RWPE2 (cell line): ENCODE results near the gene CTNNA2.

ENCODE experiments used
- ATAC-seq: fragments of 200-7000 bp; cut with Tn5 transposase; 3 replicates; pipeline ENCODE4 v1.9.1; 2021; ENCODE audit warnings: low read depth
- DNase-seq: peaks from one replicate; pipeline ENCODE4 v3.0.0-alpha.2; 2020; ENCODE audit warnings: low spot score
- H3K27ac ChIP-seq: fragments of 450-650 bp; 2 replicates; pipeline ENCODE4 v1.5.1; 2017; ENCODE audit warnings: mild to moderate bottlenecking; ENCODE audit not compliant: poor library complexity, severe bottlenecking
- H3K27me3 ChIP-seq: fragments of 250-450 bp; sonication (Bioruptor Pico); 2 replicates; pipeline ENCODE4 v1.5.1; 2021; ENCODE audit warnings: mild to moderate bottlenecking, moderate library complexity; ENCODE audit not compliant: insufficient read depth, poor library complexity, severe bottlenecking
- H3K36me3 ChIP-seq: fragments of 250-450 bp; sonication (Bioruptor Pico); 2 replicates; pipeline ENCODE4 v1.5.1; 2020; ENCODE audit warnings: low read depth, mild to moderate bottlenecking, moderate library complexity
- H3K4me1 ChIP-seq: fragments of 250-450 bp; sonication (Bioruptor Pico); 2 replicates; pipeline ENCODE4 v1.5.1; 2021; ENCODE audit warnings: mild to moderate bottlenecking, moderate library complexity; ENCODE audit not compliant: insufficient read depth, poor library complexity, severe bottlenecking
- H3K4me3 ChIP-seq: fragments of 250-450 bp; sonication (Bioruptor Pico); 2 replicates; pipeline ENCODE4 v1.5.1; 2021; ENCODE audit warnings: mild to moderate bottlenecking, moderate library complexity; ENCODE audit not compliant: severe bottlenecking
- H3K9me3 ChIP-seq: fragments of 250-450 bp; sonication (Bioruptor Pico); 2 replicates; pipeline ENCODE4 v1.5.1; 2021; ENCODE audit warnings: mild to moderate bottlenecking, moderate library complexity; ENCODE audit not compliant: severe bottlenecking
- CTCF ChIP-seq: fragments of 450-650 bp; IDR thresholded peaks from one replicate; pipeline ENCODE4 v1.5.1; 2017; ENCODE audit warnings: mild to moderate bottlenecking, moderate library complexity; ENCODE audit not compliant: poor library complexity, severe bottlenecking

Gene CTNNA2

GRCh38 chr2:79824086-79824786 lies 311.4 kb downstream of the CTNNA2 start:
- H3K36me3 ChIP-seq, result no peaks in the 10 kb centered on the region
- H3K4me3 ChIP-seq, result no peak overlapping the region
- peaks cover 2% of the 10 kb centered on the region for H3K27me3 ChIP-seq
- H3K27ac ChIP-seq, result no peak overlapping the region
- no peak for TF ChIP-seq CTCF
- ATAC-seq, result no peak
- DNase-seq, result no peak
- no peaks in the 10 kb centered on the region for H3K9me3 ChIP-seq
- H3K4me1 ChIP-seq, result no peaks in the 10 kb centered on the region

- Histone ChIP-seq H3K36me3 (no peaks in the 10 kb centered on the region), H3K4me3 (no peak overlapping the region), H3K27ac (no peak overlapping the region), H3K27me3 (no peaks in the 10 kb centered on the region), H3K9me3 (no peaks in the 10 kb centered on the region), H3K4me1 (no peaks in the 10 kb centered on the region)
- no peak for DNase-seq
- ATAC-seq, result no peak
- TF ChIP-seq CTCF, result no peak
Measured at GRCh38 chr2:79827881-79828280, 315.0 kb downstream of the CTNNA2 start.

GRCh38 chr2:79830501-79830900 lies 317.6 kb downstream of the CTNNA2 start:
- H3K4me1 ChIP-seq, result no peaks in the 10 kb centered on the region
- TF ChIP-seq CTCF, result no peak
- no peaks in the 10 kb centered on the region for H3K36me3 ChIP-seq
- no peak overlapping the region for H3K4me3 ChIP-seq
- H3K27ac ChIP-seq, result no peak overlapping the region
- ATAC-seq, result no peak
- no peaks in the 10 kb centered on the region for H3K9me3 ChIP-seq
- no peak for DNase-seq
- H3K27me3 ChIP-seq, result no peaks in the 10 kb centered on the region

GRCh38 chr2:79831961-79832360 lies 319.1 kb downstream of the CTNNA2 start:
- H3K27me3 ChIP-seq, result no peaks in the 10 kb centered on the region
- no peaks in the 10 kb centered on the region for H3K4me1 ChIP-seq
- H3K4me3 ChIP-seq, result no peak overlapping the region
- ATAC-seq, result no peak
- no peak for DNase-seq
- no peaks in the 10 kb centered on the region for H3K36me3 ChIP-seq
- no peak for TF ChIP-seq CTCF
- H3K27ac ChIP-seq, result no peak overlapping the region
- no peaks in the 10 kb centered on the region for H3K9me3 ChIP-seq

- ATAC-seq, result no peak; the same call in 2 of the 3 replicates
- Histone ChIP-seq H3K27ac (no peak overlapping the region), H3K36me3 (no peaks in the 10 kb centered on the region), H3K4me3 (no peak overlapping the region), H3K4me1 (no peaks in the 10 kb centered on the region), H3K27me3 (no peaks in the 10 kb centered on the region), H3K9me3 (no peaks in the 10 kb centered on the region)
- TF ChIP-seq CTCF, result no peak
- no peak for DNase-seq
Measured at GRCh38 chr2:79832511-79833234, 319.8 kb downstream of the CTNNA2 start.
